ENCODE measurements around the gene SGPL1.

The SGPL1 gene

DNA sequence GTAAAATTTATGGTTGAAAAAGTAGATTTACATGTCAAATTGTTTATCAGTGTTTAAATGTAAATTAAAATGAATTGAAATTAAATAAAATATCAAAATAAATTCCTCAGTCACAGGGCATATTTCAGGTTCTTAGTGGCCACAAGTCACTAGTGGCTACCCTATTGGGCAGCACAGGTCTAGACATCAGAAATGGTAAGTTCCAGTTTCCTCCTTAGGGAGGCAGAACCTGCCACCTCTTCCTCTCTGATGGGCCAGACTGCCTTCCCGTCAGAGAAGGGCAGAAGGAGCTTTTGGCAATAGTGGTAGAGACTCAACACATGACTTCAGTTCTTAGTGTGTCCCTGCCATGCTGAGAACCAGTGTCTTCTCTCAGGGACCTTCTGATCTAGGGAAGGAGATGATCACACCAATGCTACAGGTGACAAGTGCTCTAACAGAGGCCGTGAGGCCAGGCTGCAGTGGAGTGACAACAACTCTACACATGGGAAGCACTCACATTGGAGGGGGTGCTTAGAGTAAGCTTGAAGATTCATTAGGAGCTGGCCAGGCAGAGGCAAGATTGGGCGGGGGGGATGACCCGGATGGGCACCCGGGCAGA lies 87.0 kb downstream of the SGPL1 start:
- Histone ChIP-seq H3K4me1 (ENCODE audit: control insufficient read depth in 5 of 5, insufficient read depth in 5 of 5, low read length in 5 of 5) (peaks cover 0 to 6% (median 4%) of the 10 kb centered on the region in 5 donors), H3K27ac (ENCODE audit: low read depth, low read length) (no peak overlapping the region), H3K36me3 (ENCODE audit: control insufficient read depth in 5 of 5, insufficient read depth in 5 of 5, low read length in 5 of 5) (no peaks in the 10 kb centered on the region), H3K4me3 (ENCODE audit: low read depth in 1 of 5, low read length in 5 of 5) (peak overlapping the region in 1 of 5 donors; percentile 26), H3K9me3 (ENCODE audit: control insufficient read depth in 5 of 5, low read length in 5 of 5) (no peaks in the 10 kb centered on the region), H3K27me3 (ENCODE audit: control insufficient read depth in 5 of 5, insufficient read depth in 4 of 5, low read length in 5 of 5) (peaks cover 0 to 7% (median 3%) of the 10 kb centered on the region in 5 donors), H3K9ac (ENCODE audit: low read length in 5 of 5) (no peak overlapping the region)

DNA sequence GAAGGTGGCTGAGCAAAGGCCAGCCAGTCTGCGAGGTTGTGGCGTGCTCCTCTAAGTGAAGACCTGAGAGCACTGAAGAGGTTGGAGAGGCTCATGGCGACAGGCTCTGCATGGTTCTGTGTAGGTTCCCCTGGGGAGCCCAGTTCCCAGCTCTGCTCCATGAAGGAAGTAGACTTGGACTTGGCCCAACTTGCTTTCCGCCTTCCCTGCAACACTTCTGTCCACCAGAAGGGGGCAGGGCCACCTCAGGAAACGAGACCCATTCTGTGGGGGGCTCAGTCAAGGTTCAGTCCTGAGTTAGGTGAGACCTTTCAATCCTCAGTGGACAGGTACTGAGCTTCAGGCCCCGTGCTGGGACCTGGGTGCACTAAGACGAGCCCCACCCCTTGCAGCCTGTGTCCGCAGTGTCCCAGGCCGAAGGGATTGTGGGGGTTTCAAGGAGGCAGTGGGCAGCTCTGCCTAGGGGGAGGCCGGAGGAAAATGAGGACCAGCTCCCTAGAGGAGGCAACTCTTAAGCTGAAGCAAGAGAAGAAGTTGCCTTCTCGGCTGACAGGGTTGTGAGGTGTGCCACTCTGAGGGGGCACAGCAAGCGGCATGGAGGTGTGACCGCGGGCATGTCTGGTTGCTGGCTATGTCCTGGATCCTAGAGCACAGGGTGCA lies 87.6 kb downstream of the SGPL1 start:
- H3K9ac ChIP-seq (ENCODE audit: low read length in 5 of 5): no peak overlapping the region
- no peaks in the 10 kb centered on the region for H3K36me3 ChIP-seq (ENCODE audit: control insufficient read depth in 5 of 5, insufficient read depth in 5 of 5, low read length in 5 of 5)
- peaks cover 0 to 7% (median 3%) of the 10 kb centered on the region in 5 donors for H3K27me3 ChIP-seq (ENCODE audit: control insufficient read depth in 5 of 5, insufficient read depth in 4 of 5, low read length in 5 of 5)
- H3K27ac ChIP-seq (ENCODE audit: low read depth, low read length): no peak overlapping the region
- no peaks in the 10 kb centered on the region for H3K9me3 ChIP-seq (ENCODE audit: control insufficient read depth in 5 of 5, low read length in 5 of 5)
- peak overlapping the region in 1 of 5 donors; percentile 26 for H3K4me3 ChIP-seq (ENCODE audit: low read depth in 1 of 5, low read length in 5 of 5)
- peaks cover 0 to 6% (median 4%) of the 10 kb centered on the region in 5 donors for H3K4me1 ChIP-seq (ENCODE audit: control insufficient read depth in 5 of 5, insufficient read depth in 5 of 5, low read length in 5 of 5)

- no peak overlapping the region for H3K4me3 ChIP-seq (ENCODE audit: low read depth in 1 of 5, low read length in 5 of 5)
- no peaks in the 10 kb centered on the region for H3K36me3 ChIP-seq (ENCODE audit: control insufficient read depth in 5 of 5, insufficient read depth in 5 of 5, low read length in 5 of 5)
- no peak overlapping the region for H3K9ac ChIP-seq (ENCODE audit: low read length in 5 of 5)
- H3K9me3 ChIP-seq (ENCODE audit: control insufficient read depth in 5 of 5, low read length in 5 of 5): no peaks in the 10 kb centered on the region
- peaks cover 0 to 6% (median 3%) of the 10 kb centered on the region in 5 donors for H3K27me3 ChIP-seq (ENCODE audit: control insufficient read depth in 5 of 5, insufficient read depth in 4 of 5, low read length in 5 of 5)
- no peak overlapping the region for H3K27ac ChIP-seq (ENCODE audit: low read depth, low read length)
- H3K4me1 ChIP-seq (ENCODE audit: control insufficient read depth in 5 of 5, insufficient read depth in 5 of 5, low read length in 5 of 5): peaks cover 0 to 6% (median 4%) of the 10 kb centered on the region in 5 donors
Observed at GRCh38 chr10:70905071-70906021, 89.6 kb downstream of the SGPL1 start.

GRCh38 chr10:70906031-70906783 lies 90.5 kb downstream of the SGPL1 start:
- peaks cover 0 to 6% (median 4%) of the 10 kb centered on the region in 5 donors for H3K4me1 ChIP-seq (ENCODE audit: control insufficient read depth in 5 of 5, insufficient read depth in 5 of 5, low read length in 5 of 5)
- peaks cover 0 to 10% (median 5%) of the 10 kb centered on the region in 5 donors for H3K27me3 ChIP-seq (ENCODE audit: control insufficient read depth in 5 of 5, insufficient read depth in 4 of 5, low read length in 5 of 5)
- H3K4me3 ChIP-seq (ENCODE audit: low read depth in 1 of 5, low read length in 5 of 5): no peak overlapping the region
- H3K9ac ChIP-seq (ENCODE audit: low read length in 5 of 5): no peak overlapping the region
- no peak overlapping the region for H3K27ac ChIP-seq (ENCODE audit: low read depth, low read length)
- H3K9me3 ChIP-seq (ENCODE audit: control insufficient read depth in 5 of 5, low read length in 5 of 5): no peaks in the 10 kb centered on the region
- no peaks in the 10 kb centered on the region for H3K36me3 ChIP-seq (ENCODE audit: control insufficient read depth in 5 of 5, insufficient read depth in 5 of 5, low read length in 5 of 5)

DNA sequence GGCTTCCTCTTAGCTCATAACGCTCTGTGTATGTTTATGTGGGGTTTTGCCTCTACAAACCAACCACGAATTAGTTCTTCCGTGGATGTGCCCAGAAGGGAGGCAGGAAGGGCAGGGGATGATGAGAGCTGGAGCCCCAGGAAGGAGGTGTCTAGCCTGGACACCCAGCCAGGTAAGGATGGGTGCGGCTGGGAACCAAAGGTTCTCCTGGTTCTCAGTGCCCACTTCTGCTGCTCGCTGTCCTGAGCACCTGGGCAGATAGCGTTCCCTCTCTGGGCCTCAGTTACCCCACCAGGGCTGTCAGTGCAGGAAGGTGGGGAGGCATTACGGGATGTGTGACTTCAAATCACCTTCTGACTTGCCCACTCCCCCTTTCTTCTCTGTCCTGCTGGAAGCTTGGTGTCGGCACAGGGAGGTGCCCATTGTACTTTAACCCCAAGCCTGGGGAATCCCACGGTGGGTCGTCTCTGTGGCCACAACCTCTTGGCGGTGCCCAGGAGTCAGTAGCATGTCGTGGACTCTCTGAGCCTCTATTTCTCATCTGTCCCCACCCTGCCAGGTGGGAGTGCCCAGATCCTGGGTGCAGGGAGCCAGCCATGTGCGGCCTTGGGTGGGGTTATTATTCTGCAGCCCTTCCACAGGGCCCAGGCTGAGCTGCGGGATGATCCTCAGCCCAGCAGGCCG lies 91.3 kb downstream of the SGPL1 start:
- Histone ChIP-seq H3K4me3 (ENCODE audit: low read depth in 1 of 5, low read length in 5 of 5) (no peak overlapping the region), H3K27ac (ENCODE audit: low read depth, low read length) (no peak overlapping the region), H3K36me3 (ENCODE audit: control insufficient read depth in 5 of 5, insufficient read depth in 5 of 5, low read length in 5 of 5) (no peaks in the 10 kb centered on the region), H3K9me3 (ENCODE audit: control insufficient read depth in 5 of 5, low read length in 5 of 5) (no peaks in the 10 kb centered on the region), H3K9ac (ENCODE audit: low read length in 5 of 5) (no peak overlapping the region), H3K4me1 (ENCODE audit: control insufficient read depth in 5 of 5, insufficient read depth in 5 of 5, low read length in 5 of 5) (peaks cover 0 to 6% (median 4%) of the 10 kb centered on the region in 5 donors), H3K27me3 (ENCODE audit: control insufficient read depth in 5 of 5, insufficient read depth in 4 of 5, low read length in 5 of 5) (peaks cover 3 to 13% (median 7%) of the 10 kb centered on the region in 5 donors)

- peaks cover 0 to 6% (median 4%) of the 10 kb centered on the region in 5 donors for H3K4me1 ChIP-seq (ENCODE audit: control insufficient read depth in 5 of 5, insufficient read depth in 5 of 5, low read length in 5 of 5)
- H3K27me3 ChIP-seq (ENCODE audit: control insufficient read depth in 5 of 5, insufficient read depth in 4 of 5, low read length in 5 of 5): peaks cover 4 to 13% (median 7%) of the 10 kb centered on the region in 5 donors
- no peak overlapping the region for H3K27ac ChIP-seq (ENCODE audit: low read depth, low read length)
- H3K9me3 ChIP-seq (ENCODE audit: control insufficient read depth in 5 of 5, low read length in 5 of 5): no peaks in the 10 kb centered on the region
- H3K36me3 ChIP-seq (ENCODE audit: control insufficient read depth in 5 of 5, insufficient read depth in 5 of 5, low read length in 5 of 5): no peaks in the 10 kb centered on the region
- no peak overlapping the region for H3K4me3 ChIP-seq (ENCODE audit: low read depth in 1 of 5, low read length in 5 of 5)
- H3K9ac ChIP-seq (ENCODE audit: low read length in 5 of 5): no peak overlapping the region
Observed at GRCh38 chr10:70907637-70908405, 92.1 kb downstream of the SGPL1 start.

- Histone ChIP-seq H3K9me3 (ENCODE audit: control insufficient read depth in 5 of 5, low read length in 5 of 5) (no peaks in the 10 kb centered on the region), H3K36me3 (ENCODE audit: control insufficient read depth in 5 of 5, insufficient read depth in 5 of 5, low read length in 5 of 5) (no peaks in the 10 kb centered on the region), H3K27me3 (ENCODE audit: control insufficient read depth in 5 of 5, insufficient read depth in 4 of 5, low read length in 5 of 5) (peaks cover 4 to 13% (median 7%) of the 10 kb centered on the region in 5 donors), H3K27ac (ENCODE audit: low read depth, low read length) (no peak overlapping the region), H3K4me3 (ENCODE audit: low read depth in 1 of 5, low read length in 5 of 5) (no peak overlapping the region), H3K4me1 (ENCODE audit: control insufficient read depth in 5 of 5, insufficient read depth in 5 of 5, low read length in 5 of 5) (peaks cover 0 to 4% (median 0%) of the 10 kb centered on the region in 5 donors), H3K9ac (ENCODE audit: low read length in 5 of 5) (no peak overlapping the region)
Observed at GRCh38 chr10:70908406-70909296, 92.9 kb downstream of the SGPL1 start.

DNA sequence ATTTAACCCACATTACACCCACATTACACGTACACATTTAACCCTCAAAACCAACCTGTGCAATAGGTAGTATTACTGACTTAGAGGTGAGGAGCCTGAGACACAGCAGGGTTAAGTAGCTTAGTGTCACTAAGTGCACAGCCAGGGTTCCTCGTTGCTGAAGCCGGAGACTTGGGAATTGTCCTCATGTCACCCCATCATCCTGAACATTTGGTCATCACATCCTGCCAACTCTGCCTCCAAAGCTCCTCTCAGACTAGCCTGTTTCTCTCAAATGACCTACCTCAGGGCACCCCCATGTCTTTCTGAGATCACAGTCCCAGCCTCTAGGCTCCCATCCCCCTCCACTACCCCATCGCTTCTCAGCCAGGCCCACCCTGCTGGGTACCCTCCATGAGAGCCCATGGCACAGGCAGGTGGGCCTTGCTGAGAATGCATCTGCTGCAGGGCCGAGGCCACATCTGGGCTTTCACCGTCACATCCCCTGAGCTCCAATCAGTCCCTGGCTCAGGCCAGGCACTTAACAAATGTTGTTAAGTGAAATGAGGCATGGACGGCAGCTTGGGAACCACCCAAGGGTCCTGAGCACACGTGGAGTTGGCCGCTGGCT lies 93.7 kb downstream of the SGPL1 start:
- Histone ChIP-seq H3K36me3 (ENCODE audit: control insufficient read depth in 5 of 5, insufficient read depth in 5 of 5, low read length in 5 of 5) (no peaks in the 10 kb centered on the region), H3K4me1 (ENCODE audit: control insufficient read depth in 5 of 5, insufficient read depth in 5 of 5, low read length in 5 of 5) (peaks cover 0 to 5% (median 0%) of the 10 kb centered on the region in 5 donors), H3K9ac (ENCODE audit: low read length in 5 of 5) (no peak overlapping the region), H3K9me3 (ENCODE audit: control insufficient read depth in 5 of 5, low read length in 5 of 5) (no peaks in the 10 kb centered on the region), H3K27me3 (ENCODE audit: control insufficient read depth in 5 of 5, insufficient read depth in 4 of 5, low read length in 5 of 5) (peaks cover 4 to 14% (median 8%) of the 10 kb centered on the region in 5 donors), H3K27ac (ENCODE audit: low read depth, low read length) (no peak overlapping the region), H3K4me3 (ENCODE audit: low read depth in 1 of 5, low read length in 5 of 5) (no peak overlapping the region)
